Stimulated activated CD8-positive, alpha-beta memory T cell treated with anti-CD3 and anti-CD28 coated beads, Interleukin-4, amount 100 ng/mL, for 24 hours (primary cell): Measurements from ENCODE around the gene DUXB.
A peak's percentile ranks its signal among the peaks of the same experiment; 100 is the strongest.

Experiments
- DNase-seq: peaks from one replicate; pipeline ENCODE4 v3.0.0-alpha.2; 2020; ENCODE audit warnings: low read depth

The DUXB gene

GRCh38 chr16:75660321-75660720, 40.9 kb downstream of the DUXB start:
- no peak for DNase-seq

DNA sequence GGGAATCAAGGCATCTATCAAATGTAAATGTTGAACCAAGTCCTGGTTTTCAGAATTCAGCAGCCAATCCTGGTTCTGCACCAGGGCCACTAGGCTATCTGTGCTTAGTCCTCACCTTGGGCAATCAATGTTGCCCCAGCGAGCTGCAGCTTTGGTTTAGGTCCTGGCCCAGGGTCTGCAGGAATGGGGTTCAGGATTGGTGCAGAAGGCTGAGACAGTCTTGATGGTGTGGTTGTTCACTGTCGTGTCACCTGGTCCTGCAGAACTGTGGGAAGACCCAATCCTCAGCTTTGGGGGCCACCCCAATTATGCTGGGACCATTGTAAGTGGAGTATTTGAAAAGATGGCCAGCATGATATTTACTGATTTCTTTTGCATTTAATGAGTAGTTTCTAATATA, 43.1 kb downstream of the DUXB start:
- no peak for DNase-seq

GRCh38 chr16:75653922-75654321, 47.3 kb downstream of the DUXB start:
- DNase-seq: no peak

DNA sequence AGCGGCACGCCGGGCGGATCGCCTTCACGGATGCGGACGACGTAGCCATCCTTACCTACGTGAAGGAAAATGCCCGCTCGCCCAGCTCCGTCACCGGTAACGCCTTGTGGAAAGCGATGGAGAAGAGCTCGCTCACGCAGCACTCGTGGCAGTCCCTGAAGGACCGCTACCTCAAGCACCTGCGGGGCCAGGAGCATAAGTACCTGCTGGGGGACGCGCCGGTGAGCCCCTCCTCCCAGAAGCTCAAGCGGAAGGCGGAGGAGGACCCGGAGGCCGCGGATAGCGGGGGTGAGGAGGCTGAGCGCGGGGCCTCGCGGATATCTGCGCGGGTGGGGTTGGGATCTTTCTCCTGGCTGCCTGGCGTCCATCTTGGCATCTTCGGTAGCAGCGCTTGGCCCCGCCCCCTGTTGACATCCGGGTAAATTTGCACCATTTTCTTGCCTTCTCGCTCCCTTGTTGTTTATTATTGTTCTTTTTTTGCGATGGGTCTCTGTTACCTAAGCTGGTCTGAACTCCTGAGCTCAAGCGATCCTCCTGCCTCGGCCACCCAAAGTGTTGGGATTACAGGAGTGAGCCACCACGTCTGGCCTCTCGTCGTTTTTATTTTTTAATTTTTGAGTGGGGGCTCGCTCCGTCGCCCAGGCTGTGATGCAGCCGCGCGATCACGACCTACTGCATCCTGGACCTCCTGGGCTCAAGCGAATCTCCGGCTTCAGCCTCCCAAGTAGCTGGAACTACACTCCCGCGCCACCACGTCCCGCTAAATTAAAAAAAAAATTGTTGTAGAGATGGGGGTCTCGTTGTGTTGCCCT, 52.8 kb downstream of the DUXB start:
- peak; percentile 78 for DNase-seq

GRCh38 chr16:75647492-75648264, 53.6 kb downstream of the DUXB start, which contains the start of the genes KARS1 and TERF2IP:
Gene KARS1, minus strand, starts transcription at chr16:75647665. Its CDS starts 26 bp downstream, at chr16:75647639.
Gene TERF2IP, plus strand, starts transcription at chr16:75647773. Its CDS starts 110 bp downstream, at chr16:75647883.
- peak; percentile 92 for DNase-seq

DNA sequence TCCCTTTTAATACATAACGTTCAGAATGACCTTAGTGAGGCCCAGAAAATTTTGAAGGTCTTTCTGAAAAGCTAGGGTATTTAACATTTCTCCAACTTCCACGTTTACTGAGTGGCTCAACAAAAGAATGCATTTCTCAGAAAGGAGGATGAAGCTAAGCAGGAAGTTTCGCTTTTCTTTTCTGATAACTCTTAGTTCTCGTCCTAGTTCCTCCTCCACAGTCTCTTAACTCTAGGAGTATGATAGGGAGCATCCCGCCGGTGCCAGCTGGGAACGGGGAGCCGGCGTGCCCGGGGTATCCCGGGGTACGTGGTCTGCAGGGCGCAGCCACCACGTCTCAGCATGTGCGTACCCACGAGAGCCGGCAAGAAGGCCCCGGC, 54.2 kb downstream of the DUXB start:
- no peak for DNase-seq

DNA sequence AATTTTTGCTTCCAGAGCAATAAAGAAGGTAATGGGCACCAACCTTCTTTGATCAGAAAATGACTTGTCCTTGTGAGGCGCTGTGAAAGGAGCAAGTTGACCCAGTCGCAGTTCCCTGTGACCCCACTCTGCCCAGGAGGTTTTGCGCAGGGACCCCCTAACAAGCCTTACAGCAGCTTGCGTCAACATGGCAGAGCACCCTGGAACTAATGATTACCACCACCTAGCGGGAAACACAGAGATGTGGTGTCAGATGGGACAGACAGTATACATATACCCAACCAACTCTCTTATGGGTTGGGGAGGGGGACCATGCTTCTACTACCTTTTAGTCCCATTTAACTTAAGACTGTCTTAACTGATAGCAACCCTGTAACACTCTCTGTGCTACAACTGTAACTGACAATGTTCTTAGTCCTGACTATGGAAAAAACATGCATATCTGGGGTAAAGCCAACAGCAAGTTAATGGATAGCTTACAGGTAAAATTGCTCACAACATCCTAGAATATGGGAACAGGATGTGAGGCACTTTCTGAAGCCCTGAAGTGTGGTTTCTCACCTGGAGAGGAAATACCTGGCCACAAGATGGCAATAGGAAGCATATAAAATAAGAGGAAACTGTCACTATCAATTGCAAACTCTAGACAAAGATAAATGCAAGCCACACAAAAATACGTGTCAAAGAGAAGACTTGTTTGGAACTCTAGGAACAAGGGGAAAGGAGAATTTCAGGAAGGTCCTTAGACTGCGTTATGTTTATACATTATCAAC, 56.8 kb downstream of the DUXB start:
- no peak for DNase-seq
